ENCODE results near the gene C11orf68.

GRCh38 chr11:65887723-65888162 is 31.1 kb downstream of the C11orf68 start:
- TF ChIP-seq CTCF (conservative IDR thresholded peaks at IDR 0.05; ENCODE audit: low read depth in 2 of 2) (no peak), POLR2AphosphoS5 (IDR thresholded peaks at IDR 0.05; ENCODE audit: low read depth) (no peak), EZH2phosphoT487 (IDR thresholded peaks at IDR 0.05; ENCODE audit: unreplicated experiment) (no peak), EZH2 (IDR thresholded peaks at IDR 0.05; ENCODE audit: low read depth, unreplicated experiment) (no peak), REST (IDR thresholded peaks at IDR 0.05; ENCODE audit: unreplicated experiment) (no peak), ETS1 (IDR thresholded peaks at IDR 0.05) (no peak), JUNB (IDR thresholded peaks at IDR 0.05; ENCODE audit: unreplicated experiment) (no peak), CREB1 (CRISPR knock-in tag; IDR thresholded peaks at IDR 0.05; ENCODE audit: low read depth) (no peak), NANOG (IDR thresholded peaks at IDR 0.05; ENCODE audit: borderline replicate concordance) (no peak)
